Ascending aorta (tissue), 2 donors: ENCODE data around the gene AUTS2. TPM values are rescaled to one million over a fixed set of nuclear protein-coding genes. Genes with fewer than 3 reads are reported as not detected.

Experiments used
- DNase-seq, 2 donors: peaks; one replicate each; pipeline ENCODE4 v3.0.0-alpha.2; 2019; ENCODE audit warnings: low spot score in 2 of 2
- H3K27ac ChIP-seq, 2 donors: fragments of 200-600 bp; sonication (generic); one replicate each; pipeline ENCODE4 v1.5.1; 2016 to 2017; ENCODE audit warnings: mild to moderate bottlenecking in 1 of 2
- H3K27me3 ChIP-seq: fragments of 200-600 bp; sonication (generic); one replicate; pipeline ENCODE4 v1.5.1; 2017
- H3K36me3 ChIP-seq, 2 donors: fragments of 200-600 bp; sonication (generic); one replicate each; pipeline ENCODE4 v1.5.1; 2016
- H3K4me1 ChIP-seq, 2 donors: fragments of 200-600 bp; sonication (generic); one replicate each; pipeline ENCODE4 v1.5.1; 2016 to 2017; ENCODE audit warnings: mild to moderate bottlenecking in 1 of 2
- H3K4me3 ChIP-seq, 2 donors: fragments of 200-600 bp; sonication (generic); one replicate each; pipeline ENCODE4 v1.5.1; 2016 to 2017; ENCODE audit warnings: mild to moderate bottlenecking in 1 of 2
- H3K9me3 ChIP-seq, 2 donors: fragments of 200-600 bp; sonication (generic); one replicate each; pipeline ENCODE4 v1.5.1; 2016
- intact Hi-C: fragments of 100-400 bp; cut with DNase I; formaldehyde crosslinking; loops from one replicate; pipeline ENCODE4 v1.15.1; 2023
- total RNA-seq: library from RNA; depleted of rRNA; stranded (reverse); fragments of >200 nt; gene quantifications from one replicate; pipeline ENCODE4 v1.1.0, GENCODE V29; 2016
- TF ChIP-seq, protein P1 (sequence below), 3 experiments: fragments of 200-600 bp in 2 of 3; fragments of 450-650 bp in 1 of 3; sonication (generic) in 2 of 3; IDR thresholded peaks; one replicate each; pipeline ENCODE4 v1.5.1; 2016 to 2019; ENCODE audit warnings: antibody characterized with exemption in 3 of 3, mild to moderate bottlenecking in 1 of 3, moderate library complexity in 1 of 3

Gene AUTS2
- total RNA-seq, 1 donor from 2014 or later: 90.4 TPM

DNA sequence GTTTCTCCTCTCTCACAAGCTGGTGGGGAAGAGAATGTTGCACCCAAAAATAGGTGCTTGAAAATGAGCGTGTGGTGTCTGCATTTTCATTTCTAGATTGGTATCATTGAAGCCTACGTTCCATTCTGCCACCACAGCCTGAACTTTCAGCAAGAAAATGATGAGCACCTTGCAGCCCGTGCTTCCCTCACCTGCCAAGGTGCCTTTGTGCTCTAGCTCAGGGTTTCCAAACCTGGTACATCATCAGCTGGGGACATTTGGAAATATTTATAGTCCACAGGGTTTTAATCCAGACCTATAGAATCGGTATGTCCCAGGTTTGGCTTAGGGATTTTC is 701.2 kb downstream of the AUTS2 start:
- intact Hi-C loops: no loop called here

DNA sequence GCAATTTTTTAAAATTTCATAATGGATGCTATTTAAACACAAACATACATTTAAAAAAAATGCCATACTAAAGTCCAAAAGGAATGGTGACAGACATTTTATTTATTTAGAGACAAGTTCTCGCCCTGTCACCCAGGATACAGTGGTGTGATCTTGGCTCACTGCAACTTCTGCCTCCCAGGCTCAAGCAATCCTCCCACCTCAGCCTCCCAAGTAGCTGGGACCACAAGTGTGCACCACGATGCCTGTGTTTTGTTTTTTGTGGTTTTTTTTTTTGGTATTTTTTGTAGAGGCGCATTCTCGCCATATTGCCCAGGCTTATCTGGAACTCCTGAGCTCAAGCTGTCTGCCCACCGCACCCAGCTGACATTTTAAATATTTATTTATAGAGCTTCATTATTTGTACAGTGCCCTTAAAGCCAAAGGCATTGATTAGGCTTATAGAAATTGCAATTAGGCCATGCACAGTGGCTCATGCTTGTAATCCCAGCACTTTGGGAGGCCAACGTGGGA is 703.5 kb downstream of the AUTS2 start:
- no peak for DNase-seq
- H3K9me3 ChIP-seq: no peaks in the 10 kb centered on the region
- no peak overlapping the region for H3K4me3 ChIP-seq
- no peaks in the 10 kb centered on the region for H3K36me3 ChIP-seq
- no peak overlapping the region for H3K27ac ChIP-seq
- no peaks in the 10 kb centered on the region for H3K4me1 ChIP-seq
- no peaks in the 10 kb centered on the region for H3K27me3 ChIP-seq
- TF ChIP-seq, protein P1, sequence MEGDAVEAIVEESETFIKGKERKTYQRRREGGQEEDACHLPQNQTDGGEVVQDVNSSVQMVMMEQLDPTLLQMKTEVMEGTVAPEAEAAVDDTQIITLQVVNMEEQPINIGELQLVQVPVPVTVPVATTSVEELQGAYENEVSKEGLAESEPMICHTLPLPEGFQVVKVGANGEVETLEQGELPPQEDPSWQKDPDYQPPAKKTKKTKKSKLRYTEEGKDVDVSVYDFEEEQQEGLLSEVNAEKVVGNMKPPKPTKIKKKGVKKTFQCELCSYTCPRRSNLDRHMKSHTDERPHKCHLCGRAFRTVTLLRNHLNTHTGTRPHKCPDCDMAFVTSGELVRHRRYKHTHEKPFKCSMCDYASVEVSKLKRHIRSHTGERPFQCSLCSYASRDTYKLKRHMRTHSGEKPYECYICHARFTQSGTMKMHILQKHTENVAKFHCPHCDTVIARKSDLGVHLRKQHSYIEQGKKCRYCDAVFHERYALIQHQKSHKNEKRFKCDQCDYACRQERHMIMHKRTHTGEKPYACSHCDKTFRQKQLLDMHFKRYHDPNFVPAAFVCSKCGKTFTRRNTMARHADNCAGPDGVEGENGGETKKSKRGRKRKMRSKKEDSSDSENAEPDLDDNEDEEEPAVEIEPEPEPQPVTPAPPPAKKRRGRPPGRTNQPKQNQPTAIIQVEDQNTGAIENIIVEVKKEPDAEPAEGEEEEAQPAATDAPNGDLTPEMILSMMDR (IDR thresholded peaks at IDR 0.05): no peak
- intact Hi-C loops: no loop called here

More for the DNA sequence above, 701.2 kb downstream of the AUTS2 start:
- no peak overlapping the region for H3K4me3 ChIP-seq
- no peak for DNase-seq
- H3K36me3 ChIP-seq: no peaks in the 10 kb centered on the region
- H3K27ac ChIP-seq: no peak overlapping the region
- H3K9me3 ChIP-seq: no peaks in the 10 kb centered on the region
- no peaks in the 10 kb centered on the region for H3K4me1 ChIP-seq
- TF ChIP-seq, protein P1 (IDR thresholded peaks at IDR 0.05): no peak
- no peaks in the 10 kb centered on the region for H3K27me3 ChIP-seq

DNA sequence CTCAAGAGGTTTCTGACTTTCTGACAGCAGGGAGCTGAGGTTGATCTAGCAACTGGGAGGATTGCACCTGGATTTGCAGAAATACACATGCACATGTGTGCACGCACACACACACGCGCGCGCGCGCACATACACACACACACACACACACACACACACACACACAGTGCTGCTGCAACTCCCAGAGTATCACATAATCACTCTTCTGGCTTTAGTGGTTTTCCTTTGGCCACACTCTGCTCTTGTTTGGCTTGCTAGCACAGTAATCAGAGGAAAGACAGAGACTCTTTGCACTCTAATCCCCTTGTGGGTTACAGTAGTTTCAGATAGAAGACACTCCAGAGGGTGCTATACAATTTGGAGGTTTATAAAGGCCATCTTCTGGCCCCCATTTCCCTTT is 705.0 kb downstream of the AUTS2 start:
- H3K27me3 ChIP-seq: no peaks in the 10 kb centered on the region
- H3K4me3 ChIP-seq: no peak overlapping the region
- intact Hi-C loops: no loop called here
- no peaks in the 10 kb centered on the region for H3K9me3 ChIP-seq
- TF ChIP-seq, protein P1 (IDR thresholded peaks at IDR 0.05): no peak
- no peak for DNase-seq
- no peaks in the 10 kb centered on the region for H3K4me1 ChIP-seq
- H3K36me3 ChIP-seq: no peaks in the 10 kb centered on the region
- no peak overlapping the region for H3K27ac ChIP-seq

DNA sequence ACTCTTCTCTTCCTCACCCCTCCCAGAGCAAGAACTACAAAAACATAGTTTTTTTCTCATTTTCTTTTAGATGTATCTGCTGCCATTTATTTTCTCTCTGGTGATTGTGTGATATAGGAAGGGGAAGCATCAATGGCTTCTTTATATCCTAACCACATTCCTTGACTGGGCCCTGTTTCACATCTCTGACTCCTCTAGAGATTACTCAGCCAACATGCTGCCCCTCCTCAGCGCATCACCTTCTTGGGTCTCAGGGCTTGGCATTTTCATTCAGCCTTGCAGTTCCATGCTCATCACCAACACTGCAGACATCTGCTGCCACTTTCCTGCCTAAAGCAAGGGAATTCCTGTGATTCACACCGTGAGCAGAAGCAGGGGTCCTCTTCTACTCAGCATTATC is 705.5 kb downstream of the AUTS2 start:
- H3K27me3 ChIP-seq: no peaks in the 10 kb centered on the region
- no peaks in the 10 kb centered on the region for H3K36me3 ChIP-seq
- TF ChIP-seq, protein P1 (IDR thresholded peaks at IDR 0.05): no peak
- intact Hi-C loops: no loop called here
- no peaks in the 10 kb centered on the region for H3K4me1 ChIP-seq
- no peak overlapping the region for H3K4me3 ChIP-seq
- no peak for DNase-seq
- H3K9me3 ChIP-seq: no peaks in the 10 kb centered on the region
- H3K27ac ChIP-seq: no peak overlapping the region

DNA sequence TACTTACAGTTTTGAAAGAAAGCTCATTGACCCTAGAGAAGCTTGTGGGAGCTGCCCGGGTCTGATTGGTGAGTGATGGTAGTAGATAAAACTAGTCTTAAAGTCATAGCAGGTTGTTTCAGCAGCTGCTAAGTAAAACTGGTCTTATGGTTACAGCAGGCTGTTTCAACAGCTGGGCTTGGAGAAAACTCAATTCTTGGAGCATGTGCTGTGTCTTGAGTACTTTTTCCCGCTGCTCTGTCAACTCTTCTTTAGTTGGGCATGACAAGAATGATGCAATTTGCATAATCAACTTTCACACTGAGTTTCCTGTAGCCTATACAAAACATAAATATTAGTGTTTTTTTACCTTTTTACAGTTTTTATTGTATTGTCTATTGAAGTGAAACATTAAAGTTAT is 707.9 kb downstream of the AUTS2 start:
- no peaks in the 10 kb centered on the region for H3K9me3 ChIP-seq
- TF ChIP-seq, protein P1 (IDR thresholded peaks at IDR 0.05): no peak
- no peak overlapping the region for H3K27ac ChIP-seq
- H3K36me3 ChIP-seq: no peaks in the 10 kb centered on the region
- H3K4me3 ChIP-seq: no peak overlapping the region
- no peak for DNase-seq
- intact Hi-C loops: no loop called here
- no peaks in the 10 kb centered on the region for H3K4me1 ChIP-seq
- H3K27me3 ChIP-seq: no peaks in the 10 kb centered on the region

DNA sequence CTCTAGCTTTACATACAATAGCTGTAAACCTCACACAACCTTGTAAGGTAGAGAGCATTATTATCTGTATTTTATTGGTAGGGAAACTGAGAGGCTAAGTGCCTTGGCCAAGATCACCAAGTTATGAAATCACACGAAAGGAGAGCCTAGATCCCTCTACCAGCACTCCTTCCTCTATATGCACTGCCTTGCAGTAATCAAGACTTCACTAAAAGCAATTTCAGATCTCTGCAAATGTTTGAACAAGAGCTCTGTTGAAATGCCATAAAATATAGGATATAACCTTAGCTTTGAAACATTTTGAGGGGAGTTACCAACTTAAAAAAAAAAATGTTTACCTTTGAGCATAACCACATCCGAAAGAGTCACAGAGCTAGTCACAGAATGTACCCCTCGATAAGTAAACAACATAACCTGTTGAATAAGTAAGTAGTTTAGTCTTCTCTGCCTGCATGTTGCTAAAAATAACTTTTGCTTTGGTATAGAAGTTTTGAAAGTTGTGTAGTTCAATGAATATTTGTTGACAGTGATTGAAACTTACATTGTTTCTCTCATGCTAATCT is 709.4 kb downstream of the AUTS2 start:
- H3K27me3 ChIP-seq: no peaks in the 10 kb centered on the region
- H3K4me1 ChIP-seq: no peaks in the 10 kb centered on the region
- no peak overlapping the region for H3K27ac ChIP-seq
- TF ChIP-seq, protein P1 (IDR thresholded peaks at IDR 0.05): no peak
- DNase-seq: no peak
- H3K4me3 ChIP-seq: no peak overlapping the region
- intact Hi-C loops: no loop called here
- no peaks in the 10 kb centered on the region for H3K9me3 ChIP-seq
- no peaks in the 10 kb centered on the region for H3K36me3 ChIP-seq
